NCI-H82 treated with DMSO at 0.1 percent for 48 hours (cell line): ENCODE results near the gene RAI1.

Experiments used
- DNase-seq: peaks from one replicate; lab custom pipeline; 2025; ENCODE audit not compliant: unreplicated experiment; lab: John Stamatoyannopoulos, UW

The RAI1 gene

GRCh38 chr17:17714879-17715278 lies 33.6 kb downstream of the RAI1 start:
- no peak for DNase-seq

- no peak for DNase-seq
These were observed 35.7 kb downstream of the RAI1 start for GRCh38 chr17:17716837-17717523.

- no peak for DNase-seq
These were observed 37.0 kb downstream of the RAI1 start for GRCh38 chr17:17718251-17718650.

GRCh38 chr17:17719199-17719940 lies 38.1 kb downstream of the RAI1 start:
- DNase-seq = no peak

GRCh38 chr17:17719966-17720543 lies 38.8 kb downstream of the RAI1 start:
- no peak for DNase-seq

- no peak for DNase-seq
These were observed 39.9 kb downstream of the RAI1 start for GRCh38 chr17:17721140-17721668.

- DNase-seq = no peak
These were observed 41.0 kb downstream of the RAI1 start for GRCh38 chr17:17722081-17722905.

GRCh38 chr17:17722906-17723353 lies 41.7 kb downstream of the RAI1 start:
- no peak for DNase-seq

- no peak for DNase-seq
These were observed 42.4 kb downstream of the RAI1 start for GRCh38 chr17:17723354-17724261.

- DNase-seq = no peak
These were observed 43.2 kb downstream of the RAI1 start for GRCh38 chr17:17724307-17725010.

GRCh38 chr17:17725011-17725751 lies 43.9 kb downstream of the RAI1 start:
- peak; percentile 41 for DNase-seq

- DNase-seq = no peak
These were observed 44.6 kb downstream of the RAI1 start for GRCh38 chr17:17725752-17726457.

- DNase-seq = no peak
These were observed 45.3 kb downstream of the RAI1 start for GRCh38 chr17:17726458-17727060.

GRCh38 chr17:17727111-17727659 lies 45.9 kb downstream of the RAI1 start:
- no peak for DNase-seq

- DNase-seq = no peak
These were observed 46.9 kb downstream of the RAI1 start for GRCh38 chr17:17728146-17728545.

- no peak for DNase-seq
These were observed 47.4 kb downstream of the RAI1 start for GRCh38 chr17:17728550-17729251.
